Endothelial cell of umbilical vein (primary cell): ENCODE results near the gene LTA4H. TPM values are rescaled to one million over a fixed set of nuclear protein-coding genes. Genes with fewer than 3 reads are reported as not detected.

Experiments used
- BruUV-seq: library from RNA; stranded (reverse); fragments of 400-500 nt; replicated peaks from 2 replicates; lab custom pipeline; 2021; lab: Mats Ljungman, UMichigan
- CTCF ChIA-PET: fragments of 300-600, 350-600 bp; sonication (Branson Sonifier 250); formaldehyde crosslinking; loops from one replicate; lab custom pipeline; 2021; ENCODE audit warnings: antibody characterized with exemption, inconsistent platforms; lab: Charles Lee
- POLR2A ChIA-PET: fragments of 300-600, 350-600 bp; sonication (Branson Sonifier 250); formaldehyde crosslinking; loops from one replicate; lab custom pipeline; 2021; ENCODE audit warnings: antibody characterized with exemption, inconsistent platforms; lab: Charles Lee
- DNase-seq: peaks from one replicate; pipeline ENCODE4 v3.0.0-alpha.2; 2011; ENCODE audit warnings: low read depth, low spot score
- FAIRE-seq: peaks from 2 replicates; lab custom pipeline; 2011; peaks lifted over from hg19 to GRCh38; lab: Jason Lieb, UNC
- H2AFZ ChIP-seq: 2 replicates; pipeline ENCODE4 v1.6.0; 2012; ENCODE audit warnings: low read depth, low read length, control low read depth, inconsistent platforms
- H3K27ac ChIP-seq: 2 replicates; pipeline ENCODE4 v1.5.1; 2011; ENCODE audit warnings: low read depth, mild to moderate bottlenecking, control low read depth, low read length, moderate library complexity; ENCODE audit not compliant: insufficient read depth
- H3K27me3 ChIP-seq, 2 experiments: 2 replicates each; pipeline versions ENCODE4 v1.6.0 to v1.6.1; 2011; ENCODE audit warnings: low read length in 2 of 2, mixed read lengths in 1 of 2; ENCODE audit not compliant: control insufficient read depth in 2 of 2, insufficient read depth in 2 of 2
- H3K36me3 ChIP-seq, 2 experiments: 2 replicates in 1 of 2; 3 replicates in 1 of 2; pipeline ENCODE4 v1.5.1; 2011; ENCODE audit warnings: low read length in 2 of 2, mild to moderate bottlenecking in 1 of 2, moderate library complexity in 1 of 2; ENCODE audit not compliant: control insufficient read depth in 2 of 2, insufficient read depth in 2 of 2; ENCODE audit errors: extremely low read depth in 1 of 2
- H3K4me1 ChIP-seq: 3 replicates; pipeline ENCODE4 v1.5.1; 2011; ENCODE audit warnings: mild to moderate bottlenecking, low read length; ENCODE audit not compliant: control insufficient read depth, insufficient read depth; ENCODE audit errors: extremely low read depth
- H3K4me2 ChIP-seq: 2 replicates; pipeline ENCODE4 v1.6.1; 2011; ENCODE audit warnings: low read length, control low read depth, mixed read lengths; ENCODE audit not compliant: insufficient read depth
- H3K4me3 ChIP-seq, 3 experiments: fragments of 200-600 bp in 1 of 3; sonication (generic), shearing (Covaris generic) in 1 of 3; replicated peaks in 1 of 3; 2 replicates each; pipeline ENCODE4 v1.5.1; 2011 to 2016; ENCODE audit warnings: control low read depth in 3 of 3, low read length in 3 of 3, mild to moderate bottlenecking in 2 of 3, inconsistent platforms in 1 of 3, low read depth in 1 of 3, moderate library complexity in 1 of 3; ENCODE audit not compliant: insufficient read depth in 1 of 3
- H3K79me2 ChIP-seq: 2 replicates; pipeline ENCODE4 v1.6.0; 2012; ENCODE audit warnings: low read length, inconsistent platforms; ENCODE audit not compliant: control insufficient read depth, insufficient read depth
- H3K9ac ChIP-seq: replicated peaks from 2 replicates; pipeline ENCODE3; 2011; ENCODE audit warnings: low read length, control low read depth; ENCODE audit not compliant: insufficient read depth; ENCODE audit errors: extremely low read depth
- H3K9me1 ChIP-seq: replicated peaks from 3 replicates; pipeline ENCODE4 v1.6.0; 2011; ENCODE audit warnings: mild to moderate bottlenecking, low read length; ENCODE audit not compliant: control insufficient read depth, insufficient read depth; ENCODE audit errors: extremely low read depth
- H3K9me3 ChIP-seq: replicated peaks from 2 replicates; pipeline ENCODE4 v1.5.1; 2012; ENCODE audit warnings: low read length, inconsistent platforms; ENCODE audit not compliant: control insufficient read depth, insufficient read depth
- H4K20me1 ChIP-seq: replicated peaks from 2 replicates; pipeline ENCODE3; 2011; ENCODE audit warnings: mild to moderate bottlenecking, low read length; ENCODE audit not compliant: control insufficient read depth, insufficient read depth; ENCODE audit errors: extremely low read depth
- CTCF ChIP-seq, 2 donors: IDR thresholded peaks; 1 replicate in 1 of 2; 2 replicates in 1 of 2; pipeline ENCODE4 v1.5.1; 2011; ENCODE audit warnings: low read length in 2 of 2, mild to moderate bottlenecking in 2 of 2, moderate library complexity in 2 of 2, control low read depth in 1 of 2, inconsistent platforms in 1 of 2, low read depth in 1 of 2; ENCODE audit not compliant: insufficient read depth in 1 of 2; ENCODE audit errors: extremely low read depth in 1 of 2
- EZH2 ChIP-seq: IDR thresholded peaks from 2 replicates; pipeline ENCODE4 v1.6.1; 2012; ENCODE audit warnings: borderline replicate concordance, low read depth, mild to moderate bottlenecking, moderate library complexity, low read length, inconsistent platforms; ENCODE audit not compliant: severe bottlenecking
- FOS ChIP-seq: IDR thresholded peaks from 2 replicates; pipeline ENCODE4 v1.6.1; 2011; ENCODE audit warnings: mild to moderate bottlenecking, low read length, moderate library complexity, borderline replicate concordance; ENCODE audit not compliant: insufficient read depth
- GATA2 ChIP-seq: IDR thresholded peaks from 2 replicates; pipeline ENCODE4 v1.7.0; 2011; ENCODE audit warnings: low read depth, mild to moderate bottlenecking, moderate library complexity, mixed read lengths, low read length; ENCODE audit not compliant: insufficient read length, insufficient read depth
- JUN ChIP-seq: IDR thresholded peaks from 2 replicates; pipeline ENCODE4 v1.6.1; 2011; ENCODE audit warnings: borderline replicate concordance, low read depth; ENCODE audit not compliant: insufficient read length, insufficient read depth
- MYC ChIP-seq: IDR thresholded peaks from one replicate; pipeline ENCODE4 v1.6.1; 2011; ENCODE audit warnings: mild to moderate bottlenecking, low read depth, low read length
- POLR2A ChIP-seq: IDR thresholded peaks from 2 replicates; pipeline ENCODE4 v1.6.1; 2012; ENCODE audit warnings: low read depth, mild to moderate bottlenecking, control low read depth, low read length
- POLR2AphosphoS5 ChIP-seq: IDR thresholded peaks from 2 replicates; pipeline ENCODE4 v1.6.1; 2012; ENCODE audit warnings: low read depth, mild to moderate bottlenecking, control low read depth, low read length, moderate library complexity; ENCODE audit not compliant: insufficient read depth
- dilution Hi-C: fragments of 300-500 bp; cut with MboI; formaldehyde crosslinking; loops from one replicate; pipeline ENCODE4 v1.15.0; 2019; ENCODE audit warnings: low sequenced_read_pairs; ENCODE audit not compliant: extremely low pct_ligation_motif_present
- intact Hi-C: fragments of 100-400 bp; cut with micrococcal nuclease; formaldehyde crosslinking; loops from one replicate; pipeline ENCODE4 v1.10.0; 2022
- polyA plus RNA-seq, 4 experiments: library from polyadenylated mRNA; depleted of rRNA in 3 of 4; stranded (reverse) in 3 of 4; unstranded in 1 of 4; fragments of >200 nt; gene quantifications; 2 replicates each; pipeline versions ENCODE4 v1.2.1 to v1.2.3, GENCODE V29; 2011 to 2012; ENCODE audit warnings: missing spikeins in 1 of 4
- total RNA-seq: library from RNA; stranded (reverse); gene quantifications from 2 replicates; pipeline ENCODE4 v1.2.3, GENCODE V29; 2021
- TF ChIP-seq, protein P1 (sequence below): IDR thresholded peaks from 2 replicates; pipeline ENCODE4 v1.6.1; 2011; ENCODE audit not compliant: insufficient read depth, insufficient read length

LTA4H gene
- total and polyA plus RNA-seq, 2 donors (not counting 3 experiments of a cell fraction or from before 2014, with no cell fraction given): 77.1 to 85.2 TPM

- intact Hi-C loops (no loop called here), dilution Hi-C loops (no loop called here)
- Histone ChIP-seq H3K9me3 (no peaks in the 10 kb centered on the region), H3K27me3 (peaks cover 10 to 23% of the 10 kb centered on the region in 2 experiments), H3K4me1 (no peaks in the 10 kb centered on the region), H3K79me2 (no peaks in the 10 kb centered on the region), H3K9me1 (no peaks in the 10 kb centered on the region), H2AFZ (no peak overlapping the region), H3K4me3 (no peak overlapping the region), H4K20me1 (no peaks in the 10 kb centered on the region), H3K36me3 (no peaks in the 10 kb centered on the region), H3K4me2 (no peak overlapping the region), H3K9ac (no peak overlapping the region), H3K27ac (no peak overlapping the region)
- FAIRE-seq (no peak), DNase-seq (no peak)
- no peak for TF ChIP-seq JUN
- CTCF ChIA-PET: interaction anchor here (1.1 to 2.1 kb wide), 3 partner anchors 75 to 85 kb away, joined by 3 to 7 read pairs (median 3); no protein-coding TSS in a partner anchor
- POLR2A ChIA-PET: no interaction called here
- no TSS peak for BruUV-seq
These were observed 41.5 kb downstream of the LTA4H start for GRCh38 chr12:95993907-95994306.

DNA sequence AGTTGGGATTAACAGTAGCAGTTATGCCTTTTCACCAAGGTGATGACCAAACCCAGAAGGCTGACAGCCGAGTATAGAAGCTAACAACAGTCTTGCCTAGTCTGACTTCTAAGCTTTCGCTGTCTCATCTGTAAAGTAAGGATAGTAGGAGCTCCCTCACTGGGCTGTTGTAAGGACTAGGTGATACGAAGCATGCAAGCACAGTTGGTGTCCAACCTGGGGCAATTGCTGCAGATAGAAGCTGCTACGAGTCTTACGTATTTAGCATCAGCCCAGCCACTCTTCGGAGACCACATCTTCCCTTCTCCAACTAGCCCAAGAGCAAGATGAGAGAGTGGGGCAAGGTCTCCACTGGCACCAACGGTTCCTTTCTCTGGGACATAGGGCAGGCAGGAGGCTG, 45.3 kb downstream of the LTA4H start:
- dilution Hi-C loops (no loop called here), intact Hi-C loops (no loop called here)
- no peak overlapping the region for H3K9ac ChIP-seq
- DNase-seq: no peak
- H3K27ac ChIP-seq: no peak overlapping the region
- H3K9me1 ChIP-seq: no peaks in the 10 kb centered on the region
- H3K9me3 ChIP-seq: no peaks in the 10 kb centered on the region
- TF ChIP-seq FOS (no peak), MYC (no peak), EZH2 (no peak), JUN (no peak), POLR2AphosphoS5 (no peak), GATA2 (no peak), CTCF (IDR thresholded peaks at IDR 0.05; ENCODE audit: extremely low read depth in 1 of 2, insufficient read depth in 1 of 2, low read depth in 1 of 2, low read length in 2 of 2) (no peak), POLR2A (no peak)
- TF ChIP-seq, protein P1, sequence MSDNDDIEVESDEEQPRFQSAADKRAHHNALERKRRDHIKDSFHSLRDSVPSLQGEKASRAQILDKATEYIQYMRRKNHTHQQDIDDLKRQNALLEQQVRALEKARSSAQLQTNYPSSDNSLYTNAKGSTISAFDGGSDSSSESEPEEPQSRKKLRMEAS: no peak
- no peaks in the 10 kb centered on the region for H3K4me1 ChIP-seq
- no peak overlapping the region for H3K4me2 ChIP-seq
- H2AFZ ChIP-seq: no peak overlapping the region
- H3K27me3 ChIP-seq: peaks cover 14 to 31% of the 10 kb centered on the region in 2 experiments
- H3K79me2 ChIP-seq: no peaks in the 10 kb centered on the region
- H3K36me3 ChIP-seq: no peaks in the 10 kb centered on the region
- no peak for FAIRE-seq
- H4K20me1 ChIP-seq: no peaks in the 10 kb centered on the region
- POLR2A ChIA-PET: no interaction called here
- BruUV-seq: no TSS peak
- H3K4me3 ChIP-seq: no peak overlapping the region
- CTCF ChIA-PET: interaction anchor here (1.0 to 4.4 kb wide), 2 partner anchors 9 to 72 kb away, joined by 5 to 29 read pairs; no protein-coding TSS in a partner anchor
